Measurements from ENCODE around the gene SF3B3.

DNA sequence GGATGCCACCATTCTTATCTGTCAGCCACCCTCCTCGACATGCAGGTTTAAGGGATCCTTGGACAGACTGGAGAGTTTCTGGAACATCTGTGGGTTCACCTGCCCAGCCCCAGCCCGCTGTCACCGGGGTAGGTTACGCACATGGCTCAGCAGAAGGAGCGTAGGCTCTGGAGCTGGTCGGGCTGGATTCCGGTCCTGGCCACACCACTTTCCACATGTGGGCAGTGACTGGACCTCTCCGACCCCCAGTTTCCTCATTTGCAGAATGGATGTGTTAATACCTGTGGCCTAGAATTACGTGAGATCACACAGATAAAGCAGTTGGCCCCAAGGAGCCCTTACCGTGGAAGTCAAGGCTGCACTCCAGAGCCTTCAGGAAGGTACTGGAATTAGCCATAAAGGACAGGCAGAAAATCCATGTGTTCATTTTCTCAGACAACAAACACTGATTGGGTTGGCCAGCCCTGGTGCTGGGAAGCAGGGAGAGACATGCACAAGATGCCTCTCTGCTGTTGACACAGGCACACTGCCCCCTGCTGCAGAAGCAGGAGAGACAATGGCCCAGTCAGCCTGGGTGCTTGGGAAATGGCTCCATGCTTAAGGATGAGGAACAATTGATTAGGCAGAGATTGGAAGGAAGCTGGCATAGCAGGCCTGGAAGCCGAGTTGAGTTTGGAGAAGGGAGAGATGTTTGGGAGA lies 58.8 kb downstream of the SF3B3 start:
- TF ChIP-seq, protein P1, sequence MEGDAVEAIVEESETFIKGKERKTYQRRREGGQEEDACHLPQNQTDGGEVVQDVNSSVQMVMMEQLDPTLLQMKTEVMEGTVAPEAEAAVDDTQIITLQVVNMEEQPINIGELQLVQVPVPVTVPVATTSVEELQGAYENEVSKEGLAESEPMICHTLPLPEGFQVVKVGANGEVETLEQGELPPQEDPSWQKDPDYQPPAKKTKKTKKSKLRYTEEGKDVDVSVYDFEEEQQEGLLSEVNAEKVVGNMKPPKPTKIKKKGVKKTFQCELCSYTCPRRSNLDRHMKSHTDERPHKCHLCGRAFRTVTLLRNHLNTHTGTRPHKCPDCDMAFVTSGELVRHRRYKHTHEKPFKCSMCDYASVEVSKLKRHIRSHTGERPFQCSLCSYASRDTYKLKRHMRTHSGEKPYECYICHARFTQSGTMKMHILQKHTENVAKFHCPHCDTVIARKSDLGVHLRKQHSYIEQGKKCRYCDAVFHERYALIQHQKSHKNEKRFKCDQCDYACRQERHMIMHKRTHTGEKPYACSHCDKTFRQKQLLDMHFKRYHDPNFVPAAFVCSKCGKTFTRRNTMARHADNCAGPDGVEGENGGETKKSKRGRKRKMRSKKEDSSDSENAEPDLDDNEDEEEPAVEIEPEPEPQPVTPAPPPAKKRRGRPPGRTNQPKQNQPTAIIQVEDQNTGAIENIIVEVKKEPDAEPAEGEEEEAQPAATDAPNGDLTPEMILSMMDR (IDR thresholded peaks at IDR 0.05), result no peak
- TF ChIP-seq POLR2AphosphoS5 (IDR thresholded peaks at IDR 0.05; ENCODE audit: low read depth, low read length), result no peak
- TF ChIP-seq, protein P2, sequence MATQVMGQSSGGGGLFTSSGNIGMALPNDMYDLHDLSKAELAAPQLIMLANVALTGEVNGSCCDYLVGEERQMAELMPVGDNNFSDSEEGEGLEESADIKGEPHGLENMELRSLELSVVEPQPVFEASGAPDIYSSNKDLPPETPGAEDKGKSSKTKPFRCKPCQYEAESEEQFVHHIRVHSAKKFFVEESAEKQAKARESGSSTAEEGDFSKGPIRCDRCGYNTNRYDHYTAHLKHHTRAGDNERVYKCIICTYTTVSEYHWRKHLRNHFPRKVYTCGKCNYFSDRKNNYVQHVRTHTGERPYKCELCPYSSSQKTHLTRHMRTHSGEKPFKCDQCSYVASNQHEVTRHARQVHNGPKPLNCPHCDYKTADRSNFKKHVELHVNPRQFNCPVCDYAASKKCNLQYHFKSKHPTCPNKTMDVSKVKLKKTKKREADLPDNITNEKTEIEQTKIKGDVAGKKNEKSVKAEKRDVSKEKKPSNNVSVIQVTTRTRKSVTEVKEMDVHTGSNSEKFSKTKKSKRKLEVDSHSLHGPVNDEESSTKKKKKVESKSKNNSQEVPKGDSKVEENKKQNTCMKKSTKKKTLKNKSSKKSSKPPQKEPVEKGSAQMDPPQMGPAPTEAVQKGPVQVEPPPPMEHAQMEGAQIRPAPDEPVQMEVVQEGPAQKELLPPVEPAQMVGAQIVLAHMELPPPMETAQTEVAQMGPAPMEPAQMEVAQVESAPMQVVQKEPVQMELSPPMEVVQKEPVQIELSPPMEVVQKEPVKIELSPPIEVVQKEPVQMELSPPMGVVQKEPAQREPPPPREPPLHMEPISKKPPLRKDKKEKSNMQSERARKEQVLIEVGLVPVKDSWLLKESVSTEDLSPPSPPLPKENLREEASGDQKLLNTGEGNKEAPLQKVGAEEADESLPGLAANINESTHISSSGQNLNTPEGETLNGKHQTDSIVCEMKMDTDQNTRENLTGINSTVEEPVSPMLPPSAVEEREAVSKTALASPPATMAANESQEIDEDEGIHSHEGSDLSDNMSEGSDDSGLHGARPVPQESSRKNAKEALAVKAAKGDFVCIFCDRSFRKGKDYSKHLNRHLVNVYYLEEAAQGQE (IDR thresholded peaks at IDR 0.05; ENCODE audit: insufficient read depth in 1 of 2, low read depth in 2 of 2, low read length in 1 of 2), result no peak
- no peak for TF ChIP-seq SIN3A (IDR thresholded peaks at IDR 0.05; ENCODE audit: borderline replicate concordance, insufficient read depth, low read depth, low read length)
